Fibroblast of skin of right biceps (primary cell): ENCODE data around the gene GRM3.

ENCODE experiments used
- DNase-seq: peaks from one replicate; pipeline ENCODE4 v3.0.0-alpha.2; 2013

The GRM3 gene

GRCh38 chr7:86908948-86909347 lies 265.2 kb downstream of the GRM3 start:
- peak; percentile 28 for DNase-seq

- no peak for DNase-seq
Measured at GRCh38 chr7:86911659-86912058, 267.9 kb downstream of the GRM3 start.

GRCh38 chr7:86913709-86914108 lies 270.0 kb downstream of the GRM3 start:
- DNase-seq = peak; percentile 96
